ENCODE measurements around the gene COQ7.

Gene COQ7

GRCh38 chr16:19086322-19087199 is 19.1 kb downstream of the COQ7 start:
- DNase-seq = peak; percentile 94

- DNase-seq = no peak
These were observed 21.0 kb downstream of the COQ7 start for GRCh38 chr16:19088341-19088916.

DNA sequence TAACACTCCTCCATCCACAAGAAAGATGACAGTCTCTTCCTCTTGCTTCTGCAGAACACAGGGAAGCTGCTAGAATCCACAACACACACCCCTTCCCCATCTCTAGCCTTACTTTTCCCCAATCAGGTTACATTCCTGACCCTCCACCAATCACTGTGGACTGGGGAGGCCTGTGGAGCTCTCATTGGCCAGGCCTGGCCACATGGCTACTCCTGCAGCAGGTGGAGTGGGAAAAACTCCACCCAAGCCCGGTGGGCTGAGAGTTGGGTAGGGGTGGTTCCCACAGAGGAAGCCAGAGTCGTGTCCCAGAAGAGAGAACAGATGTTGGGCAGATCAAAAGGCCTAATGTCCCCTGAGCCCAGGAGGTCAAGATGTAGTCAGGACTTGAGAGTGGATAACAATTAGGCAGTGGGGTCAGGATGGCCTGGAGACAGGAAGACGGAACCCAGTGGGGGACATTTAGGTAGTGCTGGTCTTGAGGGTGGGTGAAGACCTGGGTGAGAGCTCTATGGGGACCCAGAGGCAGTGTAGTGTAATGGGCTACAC is 22.1 kb downstream of the COQ7 start:
- no peak for DNase-seq

GRCh38 chr16:19090916-19091315 is 23.5 kb downstream of the COQ7 start:
- no peak for DNase-seq

DNA sequence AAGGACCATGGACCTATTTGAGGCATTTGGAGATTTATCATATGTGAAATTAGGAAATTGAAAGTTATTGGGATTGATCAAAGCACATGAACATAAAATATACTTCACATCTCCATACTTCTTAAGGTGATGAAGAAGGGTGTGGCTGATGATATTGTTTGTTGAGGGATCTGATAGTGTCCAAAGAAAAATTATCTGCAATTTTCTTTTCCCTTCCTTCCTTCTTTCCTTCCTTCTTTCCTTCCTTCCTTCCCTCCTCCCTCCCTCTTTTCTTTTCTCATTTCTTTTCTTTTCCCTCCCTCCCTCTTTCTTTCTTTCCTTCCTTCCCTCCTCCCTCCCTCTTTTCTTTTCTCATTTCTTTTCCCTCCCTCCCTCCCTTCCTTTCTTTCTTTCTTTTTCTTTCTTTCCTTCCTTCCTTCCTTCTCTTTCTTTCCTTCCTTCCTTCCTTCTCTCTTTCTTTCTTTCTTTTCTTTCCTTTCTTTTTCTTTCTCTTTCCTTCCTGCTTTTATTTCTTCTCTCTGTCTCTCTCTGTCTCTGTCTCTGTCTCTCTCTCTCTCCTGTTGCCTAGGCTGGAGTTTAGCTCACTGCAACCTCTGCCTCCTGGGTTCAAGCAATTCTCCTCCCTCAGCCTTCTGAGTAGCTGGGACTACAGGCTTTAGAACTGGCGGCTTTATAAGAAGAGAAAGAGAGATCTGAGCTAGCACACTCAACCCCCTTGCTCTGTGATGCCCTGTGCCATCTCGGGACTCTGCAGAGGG is 25.4 kb downstream of the COQ7 start:
- no peak for DNase-seq

GRCh38 chr16:19093631-19094541 is 26.5 kb downstream of the COQ7 start:
- no peak for DNase-seq

DNA sequence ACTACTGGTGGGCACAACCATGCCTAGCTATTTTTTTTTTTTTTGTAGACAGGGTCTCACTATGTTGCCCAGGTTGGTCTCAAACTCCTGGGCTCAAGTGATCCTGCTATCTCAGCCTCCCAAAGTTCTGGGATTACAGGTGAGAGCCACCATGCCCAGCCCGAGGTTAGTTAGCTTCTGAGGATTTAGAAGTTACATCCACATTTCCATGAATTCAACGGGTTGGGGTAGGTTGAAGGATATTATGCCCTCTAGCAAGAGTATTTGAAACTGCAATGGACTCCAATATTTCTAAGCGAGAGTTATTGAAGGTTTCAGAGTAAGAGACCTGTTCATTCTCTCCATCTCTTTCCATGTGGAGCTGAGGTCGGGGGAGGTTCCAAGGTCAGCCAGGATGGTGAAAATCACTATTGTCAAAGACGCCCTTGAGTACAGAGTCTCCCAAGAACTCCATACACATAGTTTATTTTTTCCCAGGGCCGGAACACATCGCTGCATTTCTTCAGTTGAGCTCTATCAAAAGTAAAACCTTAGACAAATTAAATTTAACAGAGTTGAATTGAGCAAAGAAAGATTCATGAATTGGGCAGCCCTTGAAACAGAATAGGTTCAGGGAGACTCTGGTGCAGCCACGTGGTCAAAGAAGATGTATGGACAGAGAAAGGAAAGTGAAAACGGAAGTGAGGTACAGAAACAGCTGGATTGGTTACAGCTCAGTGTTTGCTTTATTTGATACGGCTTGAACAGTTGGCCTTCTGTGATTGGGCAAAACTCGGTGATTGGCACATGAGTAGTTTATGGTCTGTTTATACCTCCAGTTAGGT is 27.3 kb downstream of the COQ7 start:
- DNase-seq = no peak

DNA sequence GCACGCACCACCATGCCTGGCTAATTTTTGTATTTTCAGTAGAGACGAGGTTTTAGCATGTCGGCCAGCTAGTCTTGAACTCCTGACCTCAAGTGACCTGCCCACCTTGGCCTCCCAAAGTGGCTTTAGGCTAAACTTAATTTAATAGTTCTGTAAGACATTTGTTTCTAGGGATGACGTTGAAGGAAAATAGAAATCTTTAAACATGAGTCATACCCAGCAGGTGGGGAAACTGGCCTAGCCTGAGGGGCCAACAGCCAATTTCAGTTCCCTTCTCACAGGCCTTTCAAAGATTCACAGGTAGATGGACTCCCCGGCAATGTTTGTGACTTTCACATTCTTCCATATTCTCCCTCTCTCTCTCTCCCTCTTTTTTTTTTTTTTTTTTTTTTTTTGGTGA is 28.2 kb downstream of the COQ7 start:
- no peak for DNase-seq

DNA sequence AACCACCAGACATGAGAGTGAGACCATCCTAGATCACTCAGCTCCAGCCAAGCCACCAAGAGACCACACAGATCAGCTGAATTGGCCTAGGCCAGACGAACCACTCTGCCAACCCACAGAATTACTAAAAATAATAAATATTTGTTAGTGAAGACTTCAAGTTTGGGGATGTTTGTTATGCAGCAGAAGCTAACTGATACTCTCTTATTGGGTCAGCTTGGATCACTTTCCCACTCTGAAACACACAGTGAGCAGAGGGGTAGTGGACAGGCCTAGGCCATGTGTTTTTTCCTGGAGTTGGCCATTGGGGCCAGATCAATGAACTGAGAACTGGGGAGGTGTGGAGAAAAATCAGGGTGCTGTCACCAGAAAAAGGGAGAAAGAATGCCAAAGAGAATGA is 30.8 kb downstream of the COQ7 start:
- no peak for DNase-seq

GRCh38 chr16:19102187-19102872 is 34.9 kb downstream of the COQ7 start:
- DNase-seq = no peak

GRCh38 chr16:19104607-19105006 is 37.2 kb downstream of the COQ7 start:
- DNase-seq = no peak

GRCh38 chr16:19105131-19105530 is 37.7 kb downstream of the COQ7 start:
- no peak for DNase-seq

- no peak for DNase-seq
These were observed 38.6 kb downstream of the COQ7 start for GRCh38 chr16:19105891-19106624.

GRCh38 chr16:19106625-19107020 is 39.2 kb downstream of the COQ7 start:
- no peak for DNase-seq

DNA sequence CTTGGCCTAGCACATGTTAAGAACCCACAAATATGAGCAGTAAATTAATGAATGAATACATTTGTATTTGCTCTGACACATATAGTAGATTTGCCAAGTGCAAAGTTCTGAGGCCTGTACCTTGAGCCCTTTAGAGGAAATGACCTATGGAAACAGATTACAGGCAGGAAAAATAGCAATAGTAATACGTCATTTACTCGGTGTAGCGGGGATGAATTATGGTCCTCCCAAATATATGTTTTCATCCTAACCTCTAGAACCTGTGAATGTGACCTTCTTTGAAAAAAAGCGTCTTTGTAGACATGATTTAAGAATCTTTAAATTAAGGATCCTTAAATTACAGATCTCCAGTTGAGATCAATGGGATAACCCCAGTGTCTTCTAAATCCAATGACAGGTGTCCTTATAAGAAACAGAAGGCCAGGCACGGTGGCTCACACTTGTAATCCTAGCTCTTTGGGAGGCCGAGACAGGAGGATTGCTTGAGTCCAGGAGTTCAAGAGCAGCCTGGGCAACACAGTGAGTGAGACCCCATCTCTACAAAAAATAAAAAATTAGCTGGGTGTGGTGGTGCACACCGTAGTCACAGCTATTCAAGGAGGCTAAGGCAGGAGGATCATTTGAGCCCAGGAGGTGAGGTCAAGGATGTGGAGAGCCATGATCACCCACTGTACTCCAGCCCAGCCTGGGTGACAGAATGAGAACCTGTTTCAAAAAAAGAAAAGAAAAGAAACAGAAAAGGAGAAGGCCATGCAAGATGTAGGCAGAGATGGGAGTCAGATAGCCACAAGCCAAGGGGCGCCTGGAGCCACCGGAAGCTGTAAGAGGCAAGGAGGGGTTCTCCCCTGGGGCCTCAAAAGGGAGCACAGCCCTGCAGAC is 41.2 kb downstream of the COQ7 start:
- no peak for DNase-seq

DNA sequence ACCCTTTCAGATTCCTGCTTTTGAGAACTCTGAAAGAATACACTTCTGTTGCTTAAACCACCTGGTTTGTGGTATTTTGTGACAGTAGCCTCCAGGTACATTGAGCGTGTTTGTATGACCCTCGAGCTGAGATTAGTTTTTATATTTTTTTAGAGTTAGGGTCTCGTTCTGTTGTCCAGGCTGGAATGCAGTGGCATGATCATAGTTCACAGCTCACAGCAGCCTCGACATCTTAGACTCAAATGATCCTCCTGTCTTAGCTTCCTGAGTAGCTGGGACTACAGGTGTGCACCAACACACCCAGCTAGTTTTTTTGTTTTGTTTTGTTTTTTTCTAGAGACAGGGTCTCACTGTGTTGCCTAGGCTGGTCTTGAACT is 41.9 kb downstream of the COQ7 start:
- no peak for DNase-seq

DNA sequence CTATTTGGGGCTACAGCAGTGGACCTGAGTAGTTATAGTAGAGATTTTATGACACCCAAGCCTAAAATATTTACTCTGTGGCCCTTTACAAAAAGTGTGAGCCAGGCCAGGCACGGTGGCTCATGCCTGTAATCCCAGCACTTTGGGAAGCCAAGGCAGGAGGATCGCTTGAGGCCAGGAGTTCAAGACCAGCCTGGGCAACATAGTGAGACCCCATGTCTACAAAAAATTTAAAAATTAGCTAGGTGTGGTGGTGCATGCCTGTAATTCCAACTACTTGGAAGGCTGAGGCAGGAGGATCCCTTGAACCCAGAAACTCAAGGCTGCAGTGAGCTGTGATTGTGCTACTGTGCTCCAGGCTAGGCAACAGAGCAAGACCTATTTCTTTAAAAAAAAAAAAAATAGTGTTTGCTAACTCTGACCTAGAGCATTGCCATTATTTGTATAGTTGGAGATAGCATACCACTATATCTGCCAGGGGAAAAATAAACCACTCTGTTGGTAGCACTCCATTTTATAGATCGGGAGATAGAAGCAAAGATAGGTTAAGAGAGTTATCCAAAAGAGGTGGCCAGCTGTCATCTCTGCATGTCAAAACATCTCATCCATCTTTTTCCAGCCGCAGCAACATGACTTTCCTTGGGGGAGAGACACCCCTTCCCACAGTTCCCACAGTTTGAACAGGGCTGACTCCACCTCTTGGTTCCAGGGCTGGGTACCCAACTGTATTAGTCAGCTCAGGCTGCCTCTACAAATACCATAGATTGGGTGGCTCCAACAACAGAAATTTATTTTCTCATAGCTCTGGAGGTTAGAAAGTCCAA is 43.3 kb downstream of the COQ7 start:
- DNase-seq = no peak

- no peak for DNase-seq
These were observed 44.6 kb downstream of the COQ7 start for GRCh38 chr16:19112099-19112407.
